Kidney (tissue), 14 donors: ENCODE results near the gene CALCOCO1. TPM values are rescaled to one million over a fixed set of nuclear protein-coding genes. Genes with fewer than 3 reads are reported as not detected.

Experiments
- DNase-seq, 5 donors: peaks; one replicate each; pipeline ENCODE4 v3.0.0-alpha.2; 2013 to 2020
- FAIRE-seq: peaks from 2 replicates; lab custom pipeline; 2012; peaks lifted over from hg19 to GRCh38; lab: Jason Lieb, UNC
- H3K27ac ChIP-seq, 2 donors: one replicate each; pipeline ENCODE4 v1.7.0; 2013; ENCODE audit warnings: low read depth in 2 of 2, low read length in 2 of 2, inconsistent platforms in 1 of 2
- H3K27me3 ChIP-seq: one replicate; pipeline ENCODE4 v1.7.1; 2013; ENCODE audit warnings: low read length, inconsistent platforms; ENCODE audit not compliant: control insufficient read depth, insufficient read depth
- H3K36me3 ChIP-seq, 3 donors: one replicate each; pipeline versions ENCODE4 v1.7.0 to v1.7.1; 2013; ENCODE audit warnings: low read length in 3 of 3, control low read depth in 1 of 3, inconsistent platforms in 1 of 3; ENCODE audit not compliant: insufficient read depth in 3 of 3, control insufficient read depth in 2 of 3
- H3K4me1 ChIP-seq, 3 donors: one replicate each; pipeline versions ENCODE4 v1.7.0 to v1.7.1; 2013; ENCODE audit warnings: low read length in 3 of 3, inconsistent platforms in 1 of 3, low read depth in 1 of 3; ENCODE audit not compliant: control insufficient read depth in 2 of 3, insufficient read depth in 2 of 3
- H3K4me3 ChIP-seq, 3 donors: one replicate each; pipeline versions ENCODE4 v1.7.0 to v1.8.1; 2013; ENCODE audit warnings: low read length in 3 of 3, control low read depth in 1 of 3, inconsistent platforms in 1 of 3
- H3K9ac ChIP-seq, 3 donors: one replicate each; pipeline versions ENCODE4 v1.7.0 to v1.7.1; 2013; ENCODE audit warnings: low read length in 3 of 3, control low read depth in 1 of 3, inconsistent platforms in 1 of 3
- H3K9me3 ChIP-seq, 3 donors: one replicate each; pipeline versions ENCODE4 v1.7.0 to v1.7.1; 2013; ENCODE audit warnings: low read length in 3 of 3, control low read depth in 1 of 3, inconsistent platforms in 1 of 3; ENCODE audit not compliant: control insufficient read depth in 2 of 3, insufficient read depth in 1 of 3
- CTCF ChIP-seq: IDR thresholded peaks from 3 replicates; pipeline ENCODE4 v1.5.1; 2012; ENCODE audit warnings: mild to moderate bottlenecking, moderate library complexity, borderline replicate concordance; ENCODE audit not compliant: insufficient read depth; ENCODE audit errors: extremely low read depth
- intact Hi-C: fragments of 100-400 bp; cut with DNase I; formaldehyde crosslinking; loops from one replicate; pipeline ENCODE4 v1.11.1; 2022
- polyA plus RNA-seq: library from polyadenylated mRNA; stranded (reverse); fragments of 350-450 nt; fragmentation: Illumina TruSeq; extraction: RNeasy Lipid Tissue Mini Kit (QIAGEN cat#74804); gene quantifications from one replicate; pipeline ENCODE4 v1.2.3, GENCODE V29; 2014; ENCODE audit warnings: low read depth, low replicate concordance; ENCODE audit not compliant: insufficient read depth
- total RNA-seq: library from RNA; stranded (reverse); fragmentation: NEBNext Ultra II Directional; extraction: Animal tissue kit (Norgen Biotek cat#: 25700); gene quantifications from one replicate; pipeline ENCODE4 v1.2.1, GENCODE V29; 2021
- donor health status: control.
- donor health status: control.
- donor health status: control.
- donor health status: control.
- donor health status: control.
- donor health status: DM: yes; HTN: yes; CAD: no.
- donor health status: Normal renal cell carcinoma (clear cell type).

The CALCOCO1 gene
- total and polyA plus RNA-seq, 2 donors from 2014 or later: 82.2 to 109 TPM

GRCh38 chr12:53696285-53696654, 31.0 kb downstream of the CALCOCO1 start:
- Histone ChIP-seq H3K27ac (no peak overlapping the region), H3K27me3 (peaks cover 26% of the 10 kb centered on the region), H3K9me3 (no peaks in the 10 kb centered on the region), H3K36me3 (no peaks in the 10 kb centered on the region), H3K4me1 (peaks cover 0 to 5% (median 0%) of the 10 kb centered on the region in 3 donors), H3K9ac (peak overlapping the region in 1 of 3 donors; percentile 4), H3K4me3 (peak overlapping the region; percentile 36 to 53 (median 38))
- FAIRE-seq: peak; percentile 97
- no peak for TF ChIP-seq CTCF
- intact Hi-C loops: no loop called here
- peak in 4 of 5 donors; percentile 82 to 97 (median 92) for DNase-seq

- Histone ChIP-seq H3K9ac (no peak overlapping the region), H3K36me3 (no peaks in the 10 kb centered on the region), H3K4me3 (no peak overlapping the region), H3K27me3 (peaks cover 21% of the 10 kb centered on the region), H3K9me3 (no peaks in the 10 kb centered on the region), H3K27ac (no peak overlapping the region), H3K4me1 (peaks cover 0 to 5% (median 0%) of the 10 kb centered on the region in 3 donors)
- intact Hi-C loops: no loop called here
- FAIRE-seq (no peak), DNase-seq (peak; percentile 65 to 83 (median 74))
- TF ChIP-seq CTCF: no peak
Measured at GRCh38 chr12:53695152-53696145, 31.8 kb downstream of the CALCOCO1 start.

- no peak for TF ChIP-seq CTCF
- intact Hi-C loops: no loop called here
- Histone ChIP-seq H3K27ac (no peak overlapping the region), H3K4me1 (peaks cover 0 to 5% (median 0%) of the 10 kb centered on the region in 3 donors), H3K4me3 (no peak overlapping the region), H3K9me3 (no peaks in the 10 kb centered on the region), H3K9ac (no peak overlapping the region), H3K27me3 (peaks cover 20% of the 10 kb centered on the region), H3K36me3 (no peaks in the 10 kb centered on the region)
- DNase-seq (no peak), FAIRE-seq (no peak)
Measured at GRCh38 chr12:53694756-53695151, 32.5 kb downstream of the CALCOCO1 start.
